Kidney (tissue), 22 donors: ENCODE data around the gene LILRA6. TPM values are rescaled to one million over a fixed set of nuclear protein-coding genes. Genes with fewer than 3 reads are reported as not detected.
A peak's percentile ranks its signal among the peaks of the same experiment; 100 is the strongest.
"Not testable (repeated sequence)": the region's sequence is repeated elsewhere in the genome, so short reads cannot be mapped to it uniquely, and the experiment has no call there.

Source experiments
- DNase-seq, 5 donors: peaks; one replicate each; pipeline ENCODE4 v3.0.0-alpha.2; 2013 to 2020
- FAIRE-seq: peaks from 2 replicates; lab custom pipeline; 2012; peaks lifted over from hg19 to GRCh38; lab: Jason Lieb, UNC
- H3K27ac ChIP-seq, 2 donors: one replicate each; pipeline ENCODE4 v1.7.0; 2013; ENCODE audit warnings: low read depth in 2 of 2, low read length in 2 of 2, inconsistent platforms in 1 of 2
- H3K27me3 ChIP-seq: one replicate; pipeline ENCODE4 v1.7.1; 2013; ENCODE audit warnings: low read length, inconsistent platforms; ENCODE audit not compliant: control insufficient read depth, insufficient read depth
- H3K36me3 ChIP-seq, 3 donors: one replicate each; pipeline versions ENCODE4 v1.7.0 to v1.7.1; 2013; ENCODE audit warnings: low read length in 3 of 3, control low read depth in 1 of 3, inconsistent platforms in 1 of 3; ENCODE audit not compliant: insufficient read depth in 3 of 3, control insufficient read depth in 2 of 3
- H3K4me1 ChIP-seq, 3 donors: one replicate each; pipeline versions ENCODE4 v1.7.0 to v1.7.1; 2013; ENCODE audit warnings: low read length in 3 of 3, inconsistent platforms in 1 of 3, low read depth in 1 of 3; ENCODE audit not compliant: control insufficient read depth in 2 of 3, insufficient read depth in 2 of 3
- H3K4me3 ChIP-seq, 3 donors: one replicate each; pipeline versions ENCODE4 v1.7.0 to v1.8.1; 2013; ENCODE audit warnings: low read length in 3 of 3, control low read depth in 1 of 3, inconsistent platforms in 1 of 3
- H3K9ac ChIP-seq, 3 donors: one replicate each; pipeline versions ENCODE4 v1.7.0 to v1.7.1; 2013; ENCODE audit warnings: low read length in 3 of 3, control low read depth in 1 of 3, inconsistent platforms in 1 of 3
- H3K9me3 ChIP-seq, 3 donors: one replicate each; pipeline versions ENCODE4 v1.7.0 to v1.7.1; 2013; ENCODE audit warnings: low read length in 3 of 3, control low read depth in 1 of 3, inconsistent platforms in 1 of 3; ENCODE audit not compliant: control insufficient read depth in 2 of 3, insufficient read depth in 1 of 3
- intact Hi-C: fragments of 100-400 bp; cut with DNase I; formaldehyde crosslinking; loops from one replicate; pipeline ENCODE4 v1.11.1; 2022
- long read RNA-seq, 10 donors: library from polyadenylated mRNA in 1 of 10; unstranded in 1 of 10; transcript quantifications; one replicate each; pipeline ENCODE4 v2.0.0 and lab custom pipeline, GENCODE V29; 2021 to 2026
- polyA plus RNA-seq: library from polyadenylated mRNA; stranded (reverse); fragments of 350-450 nt; fragmentation: Illumina TruSeq; extraction: RNeasy Lipid Tissue Mini Kit (QIAGEN cat#74804); gene quantifications from one replicate; pipeline ENCODE4 v1.2.3, GENCODE V29; 2014; ENCODE audit warnings: low read depth, low replicate concordance; ENCODE audit not compliant: insufficient read depth
- total RNA-seq: library from RNA; stranded (reverse); fragmentation: NEBNext Ultra II Directional; extraction: Animal tissue kit (Norgen Biotek cat#: 25700); gene quantifications from one replicate; pipeline ENCODE4 v1.2.1, GENCODE V29; 2021
- TF ChIP-seq, protein P1 (sequence below): IDR thresholded peaks from 3 replicates; pipeline ENCODE4 v1.5.1; 2012; ENCODE audit warnings: mild to moderate bottlenecking, moderate library complexity, borderline replicate concordance; ENCODE audit not compliant: insufficient read depth; ENCODE audit errors: extremely low read depth
- donor health status: control.
- donor health status: control.
- donor health status: control.
- donor health status: control.
- donor health status: control.
- donor health status: DM: yes; HTN: yes; CAD: no.
- donor health status: Normal renal cell carcinoma (clear cell type).

LILRA6 gene
- 2.9 TPM for total RNA-seq
- polyA plus RNA-seq, result not detected
- long read RNA-seq, donor 1, result 0 reads
- long read RNA-seq, donor 2, result 0 reads
- long read RNA-seq, donor 3, result 0 reads
- long read RNA-seq, donor 4, result 0 reads
- long read RNA-seq, donor 5, result 0 reads
- long read RNA-seq, donor 6, result 0 reads
- long read RNA-seq, donor 7, partial matches to known transcripts, result 2 of 2 reads
- long read RNA-seq, donor 7, other reads (novel, unspliced or antisense), result 0 of 2 reads
- long read RNA-seq, donor 8, result 0 reads
- long read RNA-seq, donor 9, result 0 reads
- long read RNA-seq, donor 10, result 0 reads

DNA sequence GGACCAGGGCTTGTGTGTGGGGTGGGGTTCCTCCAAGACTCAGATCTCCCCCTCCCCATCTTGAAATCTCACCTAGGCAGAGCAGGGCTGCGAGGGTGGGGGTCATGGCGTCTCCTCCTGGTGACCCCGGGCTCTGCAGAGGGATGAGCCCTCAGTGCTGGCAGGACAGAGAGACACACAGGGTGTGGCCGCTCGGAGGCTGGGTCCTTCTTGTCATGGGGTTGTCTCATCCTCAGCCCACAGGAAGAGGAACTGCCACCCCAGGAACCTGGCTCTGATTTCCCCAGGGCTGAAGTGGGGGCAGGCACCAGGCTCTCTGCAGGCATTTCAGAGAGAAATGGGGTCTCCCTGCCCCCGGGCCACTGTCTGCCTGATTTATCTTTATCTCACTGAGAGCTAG is at the start of gene LILRA6:
Gene LILRA6, minus strand, starts transcription at position 145 of the 400 bp plus-strand sequence.
- H3K4me3 ChIP-seq, FAIRE-seq, H3K27ac ChIP-seq, H3K9ac ChIP-seq, intact Hi-C loops, H3K36me3 ChIP-seq, H3K4me1 ChIP-seq, H3K9me3 ChIP-seq, H3K27me3 ChIP-seq: not testable (repeated sequence)
- peak in 1 of 5 donors; percentile 18 for DNase-seq

DNA sequence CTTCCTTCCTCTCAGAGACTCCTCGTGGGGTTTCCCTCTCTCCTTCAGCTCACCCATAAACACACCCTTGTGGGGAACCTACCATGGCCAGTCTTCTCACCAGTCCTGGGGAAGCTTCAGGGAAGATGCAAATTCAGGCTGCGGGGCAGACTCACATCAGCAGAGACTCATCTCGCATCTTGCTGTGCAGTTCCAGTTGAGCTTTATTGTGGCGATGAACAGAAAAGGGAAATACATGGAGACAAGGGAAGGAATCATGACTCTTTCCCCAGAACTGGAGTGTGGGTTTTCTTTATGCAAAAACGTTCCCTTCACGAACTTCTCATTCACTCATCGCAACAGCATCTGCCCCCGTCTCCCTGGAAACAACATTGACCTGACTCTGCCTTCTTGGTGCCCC is 46.6 kb upstream of the LILRA6 start:
- H3K27me3 ChIP-seq, H3K9me3 ChIP-seq, DNase-seq, H3K27ac ChIP-seq, H3K4me1 ChIP-seq, FAIRE-seq, H3K9ac ChIP-seq, H3K4me3 ChIP-seq, H3K36me3 ChIP-seq, intact Hi-C loops: not testable (repeated sequence)

DNA sequence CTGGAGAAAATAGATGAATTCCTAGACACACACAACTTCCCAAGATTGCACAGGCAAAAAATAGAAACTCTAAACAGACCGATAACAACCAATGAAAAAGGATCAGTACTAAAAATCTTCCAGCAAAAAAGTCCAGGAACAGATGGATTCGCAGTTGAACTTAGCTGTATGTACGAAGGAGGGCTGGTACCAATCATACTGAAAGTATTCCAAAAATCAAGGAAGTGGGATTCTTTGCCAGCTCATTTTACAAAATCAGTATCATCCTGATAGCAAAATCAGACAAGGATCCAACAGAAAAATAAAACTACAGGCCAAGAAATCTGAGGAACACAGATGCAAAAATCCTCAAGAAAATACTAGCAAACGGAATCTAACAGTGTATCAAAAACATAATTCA is 44.9 kb upstream of the LILRA6 start:
- H3K4me1 ChIP-seq, result no peaks in the 10 kb centered on the region
- H3K27me3 ChIP-seq, result no peaks in the 10 kb centered on the region
- H3K9me3 ChIP-seq, result no peaks in the 10 kb centered on the region
- H3K27ac ChIP-seq, result no peak overlapping the region
- DNase-seq (no peak), FAIRE-seq (no peak)
- no peak overlapping the region for H3K4me3 ChIP-seq
- no peak overlapping the region for H3K9ac ChIP-seq
- H3K36me3 ChIP-seq, result no peaks in the 10 kb centered on the region
- intact Hi-C loops, result no loop called here
- TF ChIP-seq, protein P1, sequence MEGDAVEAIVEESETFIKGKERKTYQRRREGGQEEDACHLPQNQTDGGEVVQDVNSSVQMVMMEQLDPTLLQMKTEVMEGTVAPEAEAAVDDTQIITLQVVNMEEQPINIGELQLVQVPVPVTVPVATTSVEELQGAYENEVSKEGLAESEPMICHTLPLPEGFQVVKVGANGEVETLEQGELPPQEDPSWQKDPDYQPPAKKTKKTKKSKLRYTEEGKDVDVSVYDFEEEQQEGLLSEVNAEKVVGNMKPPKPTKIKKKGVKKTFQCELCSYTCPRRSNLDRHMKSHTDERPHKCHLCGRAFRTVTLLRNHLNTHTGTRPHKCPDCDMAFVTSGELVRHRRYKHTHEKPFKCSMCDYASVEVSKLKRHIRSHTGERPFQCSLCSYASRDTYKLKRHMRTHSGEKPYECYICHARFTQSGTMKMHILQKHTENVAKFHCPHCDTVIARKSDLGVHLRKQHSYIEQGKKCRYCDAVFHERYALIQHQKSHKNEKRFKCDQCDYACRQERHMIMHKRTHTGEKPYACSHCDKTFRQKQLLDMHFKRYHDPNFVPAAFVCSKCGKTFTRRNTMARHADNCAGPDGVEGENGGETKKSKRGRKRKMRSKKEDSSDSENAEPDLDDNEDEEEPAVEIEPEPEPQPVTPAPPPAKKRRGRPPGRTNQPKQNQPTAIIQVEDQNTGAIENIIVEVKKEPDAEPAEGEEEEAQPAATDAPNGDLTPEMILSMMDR, result no peak

DNA sequence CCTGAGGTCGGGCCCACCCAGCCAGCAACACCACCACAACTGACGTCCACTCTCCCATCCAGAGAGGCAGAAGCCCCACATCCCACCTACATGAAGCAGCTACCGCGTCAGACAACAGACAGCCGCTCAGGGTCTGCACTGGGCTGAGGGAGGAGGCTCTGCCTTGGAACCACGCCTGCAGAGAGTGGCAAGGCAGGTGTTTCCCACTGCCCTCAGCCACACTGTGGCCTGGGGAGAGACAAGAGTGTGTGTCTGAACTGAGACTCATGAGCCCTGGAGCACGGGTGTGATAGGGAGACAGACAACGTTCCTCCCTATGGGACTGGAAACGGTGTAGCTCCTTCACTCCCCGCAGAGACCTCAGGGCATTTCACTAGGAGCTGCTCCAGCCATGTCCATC is 43.7 kb upstream of the LILRA6 start:
- H3K9me3 ChIP-seq, H3K27me3 ChIP-seq, H3K9ac ChIP-seq, intact Hi-C loops, DNase-seq, H3K36me3 ChIP-seq, H3K4me1 ChIP-seq, H3K27ac ChIP-seq, H3K4me3 ChIP-seq, FAIRE-seq: not testable (repeated sequence)

DNA sequence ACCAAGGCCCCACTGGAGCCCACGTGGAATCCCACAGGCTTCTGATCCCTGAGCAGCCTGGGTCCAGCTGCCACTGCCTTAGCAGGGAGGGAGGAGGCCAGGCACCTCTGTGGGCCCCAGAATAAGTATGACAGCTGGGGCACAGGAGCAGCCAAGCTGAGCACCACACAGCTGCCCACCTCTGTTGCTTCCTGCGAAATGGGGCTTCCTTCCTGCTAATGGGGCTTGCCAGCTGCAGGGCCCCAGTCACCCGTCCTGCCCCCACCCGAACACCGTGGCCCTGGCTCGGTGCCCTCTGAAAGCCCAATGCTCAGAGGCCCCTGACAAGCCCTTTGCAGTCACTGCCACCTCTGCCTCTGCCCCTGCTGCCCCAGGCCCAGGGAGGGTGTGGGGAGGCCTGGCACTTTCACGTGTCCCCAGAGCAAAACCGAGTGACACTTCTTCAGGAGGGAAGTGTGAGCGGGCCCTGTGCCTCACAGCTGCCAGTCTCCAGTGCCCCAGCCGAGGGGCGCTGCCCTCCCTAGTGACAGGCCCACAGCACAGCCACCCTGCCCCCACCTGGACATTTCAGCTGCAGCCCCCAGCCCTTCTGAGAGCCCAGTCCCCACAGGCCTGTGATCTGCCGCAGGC is 43.0 kb upstream of the LILRA6 start:
- H3K27me3 ChIP-seq, H3K4me3 ChIP-seq, FAIRE-seq, H3K9me3 ChIP-seq, H3K4me1 ChIP-seq, H3K36me3 ChIP-seq, intact Hi-C loops, H3K9ac ChIP-seq, DNase-seq, H3K27ac ChIP-seq: not testable (repeated sequence)
